GM12874 (cell line): ENCODE measurements around the gene TAS1R1.

Experiments
- CTCF ChIP-seq: IDR thresholded peaks from 2 replicates; pipeline ENCODE4 v1.5.1; 2011; ENCODE audit warnings: low read depth, mild to moderate bottlenecking, control low read depth, low read length, moderate library complexity; ENCODE audit not compliant: insufficient read depth

The TAS1R1 gene

GRCh38 chr1:6603915-6604558 lies 48.9 kb downstream of the TAS1R1 start:
- no peak for TF ChIP-seq CTCF

- TF ChIP-seq CTCF = no peak
Observed at GRCh38 chr1:6612641-6613360, 57.7 kb downstream of the TAS1R1 start.

GRCh38 chr1:6613361-6614018 lies 58.4 kb downstream of the TAS1R1 start, which contains the start of gene PHF13:
Gene PHF13, plus strand, starts transcription at chr1:6613731. Its CDS starts 336 bp downstream, at chr1:6614067.
- no peak for TF ChIP-seq CTCF

GRCh38 chr1:6614019-6614928 lies 59.2 kb downstream of the TAS1R1 start:
- TF ChIP-seq CTCF = no peak

- TF ChIP-seq CTCF = no peak
Observed at GRCh38 chr1:6614929-6615785, 60.0 kb downstream of the TAS1R1 start.

GRCh38 chr1:6619045-6619444 lies 63.9 kb downstream of the TAS1R1 start:
- no peak for TF ChIP-seq CTCF
